Small intestine (tissue), 7 donors: ENCODE results near the gene SGMS1. TPM values are rescaled to one million over a fixed set of nuclear protein-coding genes. Genes with fewer than 3 reads are reported as not detected.
A peak's percentile ranks its signal among the peaks of the same experiment; 100 is the strongest.

Experiments used
- DNase-seq, 2 donors: peaks; one replicate each; pipeline versions ENCODE4 v3.0.0 to v3.0.0-alpha.2; 2013
- FAIRE-seq: peaks from 2 replicates; lab custom pipeline; 2012; peaks lifted over from hg19 to GRCh38; lab: Jason Lieb, UNC
- H3K27ac ChIP-seq, 3 donors: one replicate each; pipeline ENCODE4 v1.5.1; 2013; ENCODE audit warnings: low read length in 2 of 3, mild to moderate bottlenecking in 2 of 3, control low read depth in 1 of 3, inconsistent platforms in 1 of 3, low read depth in 1 of 3, moderate library complexity in 1 of 3
- H3K27me3 ChIP-seq, 3 donors: one replicate each; pipeline ENCODE4 v1.6.1; 2013; ENCODE audit warnings: low read length in 3 of 3, inconsistent platforms in 1 of 3; ENCODE audit not compliant: control insufficient read depth in 3 of 3, insufficient read depth in 3 of 3
- H3K36me3 ChIP-seq, 3 donors: one replicate each; pipeline ENCODE4 v1.6.1; 2013; ENCODE audit warnings: low read length in 3 of 3, inconsistent platforms in 1 of 3, low read depth in 1 of 3, mild to moderate bottlenecking in 1 of 3, moderate library complexity in 1 of 3; ENCODE audit not compliant: control insufficient read depth in 3 of 3, insufficient read depth in 2 of 3
- H3K4me1 ChIP-seq, 3 donors: one replicate each; pipeline ENCODE4 v1.6.1; 2013; ENCODE audit warnings: low read length in 2 of 3, inconsistent platforms in 1 of 3, low read depth in 1 of 3, mild to moderate bottlenecking in 1 of 3, moderate library complexity in 1 of 3; ENCODE audit not compliant: control insufficient read depth in 3 of 3, insufficient read depth in 2 of 3
- H3K4me3 ChIP-seq, 3 donors: one replicate each; pipeline ENCODE4 v1.5.1; 2013; ENCODE audit warnings: low read length in 3 of 3, control low read depth in 1 of 3, inconsistent platforms in 1 of 3, low read depth in 1 of 3, mild to moderate bottlenecking in 1 of 3, moderate library complexity in 1 of 3
- H3K9me3 ChIP-seq, 2 donors: one replicate each; pipeline ENCODE4 v1.6.1; 2013; ENCODE audit warnings: low read depth in 1 of 2, low read length in 1 of 2; ENCODE audit not compliant: control insufficient read depth in 2 of 2, insufficient read depth in 1 of 2
- WGBS, 3 donors: extraction: QIAGEN DNeasy Blood & Tissue Kit; methylation state at CpG; one replicate each; pipeline ENCODE4 v1.1.7; 2013; 5-methylcytosine and 5-hydroxymethylcytosine counted together
- polyA plus RNA-seq, 4 donors: library from polyadenylated mRNA; stranded (reverse) in 3 of 4; unstranded in 1 of 4; fragments of 200-250 nt in 3 of 4; fragments of 120-200 nt in 1 of 4; gene quantifications; one replicate each; pipeline versions ENCODE4 v1.2.1 to v1.2.3, GENCODE V29; 2013
- donor health status: healthy with polysubstance abuse.
- donor health status: control.
- donor health status: control.
- donor health status: Bipolar disorder and iron deficiency.
- donor health status: healthy.

SGMS1 gene
- polyA plus RNA-seq, 4 donors: 7.6 to 28.2 (median 11.4) TPM

DNA sequence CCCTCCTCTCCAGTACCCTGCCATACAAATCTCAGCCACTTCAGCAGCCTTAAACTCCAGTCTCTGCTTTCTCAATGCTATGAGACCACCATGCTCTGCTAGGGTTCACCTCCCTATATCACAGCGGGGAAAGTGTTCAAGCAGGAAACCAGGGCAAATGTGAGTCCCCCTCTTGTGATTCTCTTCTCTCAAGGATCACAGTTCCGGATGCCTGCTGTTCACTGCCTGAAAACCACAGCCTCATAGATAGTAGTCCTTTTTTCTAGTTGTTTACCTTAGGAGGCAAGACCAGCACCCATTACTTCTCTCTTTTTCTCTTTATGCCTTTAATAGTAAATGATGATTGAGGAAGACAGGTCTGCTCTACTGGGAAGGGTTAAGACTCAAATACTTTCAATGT is 100.8 kb downstream of the SGMS1 start:
- Histone ChIP-seq H3K36me3 (peaks cover 0 to 6% (median 0%) of the 10 kb centered on the region in 3 donors), H3K27ac (no peak overlapping the region), H3K4me1 (no peaks in the 10 kb centered on the region), H3K27me3 (no peaks in the 10 kb centered on the region), H3K9me3 (no peaks in the 10 kb centered on the region), H3K4me3 (no peak overlapping the region)
- DNase-seq (no peak), FAIRE-seq (no peak)
- 88 to 96% (median 90%) methylated on average over 2 of the region's 2 CpGs for WGBS, 3 donors

DNA sequence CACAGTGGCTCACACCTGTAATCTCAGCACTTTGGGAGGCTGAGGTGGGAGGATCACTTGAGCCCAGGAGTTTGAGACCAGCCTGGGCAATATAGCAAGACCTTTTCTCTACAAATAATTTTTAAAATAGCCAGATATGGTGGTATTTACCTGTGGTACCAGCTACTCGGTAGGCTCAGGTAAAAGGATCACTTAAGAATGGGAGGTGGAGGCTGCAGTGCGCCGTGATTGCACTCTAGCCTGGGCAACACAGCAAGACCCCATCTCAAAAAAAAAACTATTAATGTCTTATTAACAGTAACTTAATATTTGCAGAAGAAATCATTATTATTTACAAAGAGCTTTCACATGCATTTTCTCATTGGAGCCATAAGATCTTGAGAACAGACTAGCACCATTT is 103.6 kb downstream of the SGMS1 start:
- no peak for DNase-seq
- Histone ChIP-seq H3K4me3 (no peak overlapping the region), H3K27me3 (no peaks in the 10 kb centered on the region), H3K36me3 (peaks cover 0 to 6% (median 0%) of the 10 kb centered on the region in 3 donors), H3K9me3 (no peaks in the 10 kb centered on the region), H3K4me1 (no peaks in the 10 kb centered on the region), H3K27ac (no peak overlapping the region)
- FAIRE-seq: no peak
- WGBS, 3 donors: 97 to 100% (median 100%) methylated on average over 3 of the region's 3 CpGs

DNA sequence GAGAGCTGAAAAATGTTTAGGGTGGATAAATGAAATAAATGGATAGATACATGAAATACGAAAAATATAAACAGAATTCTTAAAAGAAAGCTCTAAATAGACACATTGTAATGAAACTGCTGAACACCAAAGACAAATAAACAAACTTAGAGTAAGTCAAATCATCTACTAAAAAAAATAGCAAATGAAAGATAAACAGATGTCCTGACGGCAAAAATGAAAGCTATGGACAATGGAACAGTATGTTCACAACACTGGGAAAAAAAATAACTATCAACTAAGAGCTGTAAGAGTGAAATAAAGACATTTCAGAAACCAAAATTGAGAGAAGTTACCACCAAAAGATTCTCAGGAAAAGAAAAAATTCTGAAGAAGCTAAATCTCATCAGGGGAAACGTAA is 106.1 kb downstream of the SGMS1 start:
- no peaks in the 10 kb centered on the region for H3K27me3 ChIP-seq
- H3K4me1 ChIP-seq: peaks cover 0 to 4% (median 0%) of the 10 kb centered on the region in 3 donors
- H3K4me3 ChIP-seq: no peak overlapping the region
- no peak overlapping the region for H3K27ac ChIP-seq
- peaks cover 0 to 4% (median 0%) of the 10 kb centered on the region in 3 donors for H3K36me3 ChIP-seq
- no peak for FAIRE-seq
- 73 to 90% (median 89%) methylated on average over 3 of the region's 3 CpGs for WGBS, 3 donors
- H3K9me3 ChIP-seq: no peaks in the 10 kb centered on the region
- no peak for DNase-seq

- Histone ChIP-seq H3K27me3 (no peaks in the 10 kb centered on the region), H3K27ac (no peak overlapping the region), H3K9me3 (no peaks in the 10 kb centered on the region), H3K36me3 (peaks cover 0 to 4% (median 0%) of the 10 kb centered on the region in 3 donors), H3K4me1 (peaks cover 6 to 18% (median 10%) of the 10 kb centered on the region in 3 donors), H3K4me3 (no peak overlapping the region)
- DNase-seq (no peak), FAIRE-seq (no peak)
- WGBS, 3 donors: 56 to 65% (median 61%) methylated on average over 1 of the region's 1 CpG
These were observed 107.6 kb downstream of the SGMS1 start for GRCh38 chr10:50516171-50516570.

DNA sequence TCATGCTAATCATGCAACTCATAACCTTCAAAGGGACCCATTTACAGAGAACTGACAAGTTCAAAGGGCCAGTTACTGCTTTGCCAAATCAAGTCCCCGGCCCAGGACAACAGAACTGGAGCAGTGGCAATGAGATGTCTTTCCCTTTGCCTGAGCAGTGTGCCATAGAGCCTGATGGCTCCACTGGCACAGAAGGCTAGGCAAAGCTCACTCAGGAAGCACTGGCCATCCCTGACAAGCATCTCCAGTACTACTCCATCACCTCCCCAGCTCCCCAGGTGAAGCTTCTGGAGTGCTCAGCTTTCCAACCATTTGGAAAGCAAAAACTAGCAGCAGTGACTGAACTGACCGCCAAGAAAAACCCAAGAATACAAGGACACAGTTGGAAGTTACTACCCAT is 108.3 kb downstream of the SGMS1 start:
- H3K9me3 ChIP-seq: no peaks in the 10 kb centered on the region
- peaks cover 0 to 4% (median 0%) of the 10 kb centered on the region in 3 donors for H3K36me3 ChIP-seq
- WGBS, 3 donors: 90 to 96% (median 95%) methylated on average over 2 of the region's 2 CpGs
- no peak for DNase-seq
- no peaks in the 10 kb centered on the region for H3K27me3 ChIP-seq
- H3K4me1 ChIP-seq: peaks cover 6 to 19% (median 14%) of the 10 kb centered on the region in 3 donors
- H3K27ac ChIP-seq: no peak overlapping the region
- H3K4me3 ChIP-seq: no peak overlapping the region
- no peak for FAIRE-seq

DNA sequence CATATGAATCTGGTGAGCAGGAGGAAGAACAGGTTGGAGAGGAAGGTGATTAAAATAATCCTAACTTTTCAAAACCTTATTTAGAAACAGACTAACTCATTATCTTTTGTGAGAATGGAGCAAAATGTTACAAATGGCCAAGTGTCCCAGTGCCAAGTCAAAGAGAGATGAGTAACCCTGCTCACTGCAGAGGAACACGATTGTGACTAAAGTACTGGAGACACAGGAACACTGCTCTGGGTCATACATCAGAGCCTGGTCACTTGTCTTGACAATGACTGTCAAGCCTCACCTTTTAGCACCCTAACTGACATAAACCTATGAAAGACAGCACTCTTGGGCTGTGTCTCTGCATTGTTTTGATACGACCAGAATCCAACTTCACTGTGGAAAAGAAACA is 108.8 kb downstream of the SGMS1 start:
- H3K4me1 ChIP-seq: peaks cover 6 to 19% (median 14%) of the 10 kb centered on the region in 3 donors
- H3K4me3 ChIP-seq: no peak overlapping the region
- WGBS, 3 donors: 80 to 87% (median 83%) methylated on average over 2 of the region's 2 CpGs
- H3K27me3 ChIP-seq: no peaks in the 10 kb centered on the region
- no peak for DNase-seq
- H3K27ac ChIP-seq: no peak overlapping the region
- H3K9me3 ChIP-seq: no peaks in the 10 kb centered on the region
- FAIRE-seq: no peak
- peaks cover 0 to 4% (median 0%) of the 10 kb centered on the region in 3 donors for H3K36me3 ChIP-seq

GRCh38 chr10:50513956-50514355 is 109.8 kb downstream of the SGMS1 start:
- no peak overlapping the region for H3K4me3 ChIP-seq
- no peaks in the 10 kb centered on the region for H3K9me3 ChIP-seq
- FAIRE-seq (no peak), DNase-seq (no peak)
- H3K27me3 ChIP-seq: no peaks in the 10 kb centered on the region
- peaks cover 6 to 23% (median 14%) of the 10 kb centered on the region in 3 donors for H3K4me1 ChIP-seq
- 78 to 95% (median 93%) methylated on average over 5 of the region's 5 CpGs for WGBS, 3 donors
- H3K36me3 ChIP-seq: no peaks in the 10 kb centered on the region
- H3K27ac ChIP-seq: no peak overlapping the region

GRCh38 chr10:50512743-50513416 is 110.9 kb downstream of the SGMS1 start:
- no peak for FAIRE-seq
- Histone ChIP-seq H3K4me3 (no peak overlapping the region), H3K27me3 (no peaks in the 10 kb centered on the region), H3K36me3 (no peaks in the 10 kb centered on the region), H3K4me1 (peaks cover 6 to 32% (median 21%) of the 10 kb centered on the region in 3 donors), H3K27ac (peak overlapping the region in 2 of 3 donors; percentile 17 to 52), H3K9me3 (no peaks in the 10 kb centered on the region)
- WGBS, 3 donors: 52 to 69% (median 67%) methylated on average over 3 of the region's 3 CpGs
- peak in 1 of 2 donors; percentile 57 for DNase-seq
